Activated CD4-positive, alpha-beta T cell treated with anti-CD3 and anti-CD28 coated beads, Interleukin-2, amount 50 U/mL, for 24 hours (primary cell): ENCODE results near the gene SUCNR1.
"Not testable (repeated sequence)": the region's sequence is repeated elsewhere in the genome, so short reads cannot be mapped to it uniquely, and the experiment has no call there.

Experiments used
- DNase-seq, 2 donors: peaks; one replicate each; pipeline ENCODE4 v3.0.0-alpha.2; 2020; ENCODE audit warnings: low read depth in 1 of 2, low spot score in 1 of 2

Gene SUCNR1

DNA sequence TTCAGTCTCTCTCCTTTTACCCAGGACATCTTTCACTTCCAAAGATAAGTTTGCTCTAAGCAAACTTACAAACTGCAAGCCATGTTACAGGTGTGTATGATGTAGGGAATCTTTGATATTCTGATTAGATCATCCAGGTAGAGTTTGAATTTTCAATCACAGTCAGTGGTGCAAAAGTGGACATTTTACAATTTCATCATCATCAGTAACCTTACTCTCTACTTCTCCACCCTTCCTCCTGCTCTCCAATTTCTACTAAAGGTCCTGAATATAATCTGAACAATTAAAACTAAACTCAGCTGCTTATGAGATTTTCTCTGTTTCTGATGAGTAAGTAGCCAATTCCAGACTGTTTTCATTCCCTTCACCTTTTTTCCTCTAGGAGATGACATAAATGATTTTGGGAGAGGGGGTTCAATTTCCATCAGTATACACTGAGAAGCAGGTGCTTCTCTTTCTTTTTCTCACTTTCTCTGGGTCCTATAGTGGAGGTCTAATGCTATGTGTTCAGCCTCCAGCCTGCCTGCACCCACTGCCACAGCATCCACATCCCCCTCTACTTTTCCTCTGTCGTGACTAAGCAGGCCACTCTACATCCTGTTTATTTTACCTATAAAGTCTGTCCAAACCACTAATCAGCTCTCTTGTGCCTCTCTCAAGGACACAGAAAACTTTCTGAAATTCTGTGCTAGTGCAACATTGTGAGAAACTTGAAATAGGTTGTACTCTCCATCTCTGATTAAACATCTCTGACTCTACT, 27.6 kb downstream of the SUCNR1 start:
- no peak for DNase-seq

DNA sequence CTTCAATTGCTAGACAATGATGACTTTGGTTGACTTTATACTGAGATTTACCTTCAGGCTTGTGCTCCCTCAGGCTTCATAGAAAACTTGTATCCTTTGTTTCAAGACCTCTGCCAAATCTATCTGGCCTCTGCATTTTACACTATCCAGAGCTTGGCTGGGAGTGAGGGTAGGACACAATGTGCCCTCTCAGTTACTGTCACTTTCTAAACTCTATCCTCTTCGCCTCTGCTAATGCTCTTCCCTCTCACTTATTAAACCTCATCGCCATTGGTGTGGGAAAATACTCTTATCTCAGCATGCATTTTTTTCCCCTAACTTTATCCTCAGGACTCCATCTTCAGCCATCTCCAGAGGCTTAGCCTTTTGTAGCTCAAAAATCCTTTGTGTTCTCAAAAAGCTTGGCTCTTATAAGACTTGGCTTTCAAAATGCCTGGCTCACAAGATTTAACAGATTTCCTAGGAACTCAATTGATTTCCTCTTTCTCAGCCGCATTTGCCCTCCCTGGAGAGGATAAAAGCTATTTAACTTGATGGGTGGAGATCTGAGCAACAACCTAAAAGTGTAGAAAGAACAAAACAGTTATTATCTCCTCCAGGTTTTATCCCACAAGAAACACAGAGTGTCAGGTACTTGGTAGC, 28.3 kb downstream of the SUCNR1 start:
- no peak for DNase-seq

GRCh38 chr3:151903501-151903991, 30.1 kb downstream of the SUCNR1 start:
- DNase-seq, result no peak

DNA sequence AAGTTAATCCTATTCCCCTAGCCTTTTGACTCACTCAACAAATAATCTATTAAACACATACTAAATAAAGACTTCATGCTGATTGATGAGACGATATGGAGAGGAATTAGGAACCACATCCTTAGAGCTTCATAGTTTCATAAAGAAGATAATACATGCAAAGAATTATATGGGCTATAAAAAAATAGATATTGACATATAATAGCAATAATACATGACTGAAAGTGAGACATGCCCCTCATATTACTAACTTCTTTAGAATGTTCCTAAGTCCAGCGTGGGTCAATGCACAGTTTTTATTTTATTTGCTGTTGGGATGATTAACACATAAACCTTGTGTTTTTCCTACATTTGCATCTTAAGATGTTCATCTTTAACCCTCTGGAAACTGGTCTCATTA, 32.2 kb downstream of the SUCNR1 start:
- DNase-seq, result no peak

DNA sequence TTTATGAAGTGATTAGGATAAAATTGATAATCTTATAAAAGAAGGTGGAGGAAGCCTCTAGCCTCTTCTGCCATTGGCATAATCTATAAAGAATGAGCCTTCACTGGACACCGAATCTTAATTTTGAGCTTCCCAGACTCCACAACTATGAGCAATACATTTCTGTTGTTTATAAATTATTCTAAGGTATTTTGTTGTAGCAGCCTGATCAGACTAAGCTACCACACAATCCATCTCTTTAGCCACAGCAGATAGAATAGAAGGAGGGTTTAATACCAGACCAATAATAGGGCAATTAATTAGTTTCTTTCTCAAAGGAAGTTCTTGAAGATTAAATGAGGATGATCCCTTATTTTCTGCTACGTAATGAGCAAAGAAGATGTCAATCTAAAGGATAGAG, 33.3 kb downstream of the SUCNR1 start:
- DNase-seq, result no peak

DNA sequence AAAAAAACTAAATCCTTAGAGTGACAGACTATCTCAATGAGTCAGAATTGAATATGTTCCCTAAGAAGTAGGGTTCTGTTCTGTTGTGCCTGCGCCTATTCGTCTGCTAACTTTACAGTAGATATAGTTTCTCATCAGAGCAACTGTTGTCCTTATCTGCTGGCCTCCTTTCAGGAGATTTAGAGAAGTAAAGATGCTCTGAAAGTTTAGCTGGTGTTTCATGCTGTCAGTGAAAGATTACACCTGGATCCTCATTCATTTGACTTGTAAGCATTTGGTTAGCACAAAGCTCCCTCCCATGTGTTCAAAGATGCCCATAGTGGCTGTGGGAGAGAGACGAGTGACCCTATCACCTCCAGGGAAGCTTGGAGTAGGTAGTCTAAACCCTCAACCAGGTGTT, 35.0 kb downstream of the SUCNR1 start:
- DNase-seq, result no peak

- DNase-seq, result no peak
These were observed 36.4 kb downstream of the SUCNR1 start for GRCh38 chr3:151909681-151910405.

GRCh38 chr3:151911462-151911861, 38.0 kb downstream of the SUCNR1 start:
- no peak for DNase-seq

- no peak for DNase-seq
These were observed 38.6 kb downstream of the SUCNR1 start for GRCh38 chr3:151912028-151912427.

GRCh38 chr3:151916781-151917180, 43.3 kb downstream of the SUCNR1 start:
- DNase-seq, result no peak

DNA sequence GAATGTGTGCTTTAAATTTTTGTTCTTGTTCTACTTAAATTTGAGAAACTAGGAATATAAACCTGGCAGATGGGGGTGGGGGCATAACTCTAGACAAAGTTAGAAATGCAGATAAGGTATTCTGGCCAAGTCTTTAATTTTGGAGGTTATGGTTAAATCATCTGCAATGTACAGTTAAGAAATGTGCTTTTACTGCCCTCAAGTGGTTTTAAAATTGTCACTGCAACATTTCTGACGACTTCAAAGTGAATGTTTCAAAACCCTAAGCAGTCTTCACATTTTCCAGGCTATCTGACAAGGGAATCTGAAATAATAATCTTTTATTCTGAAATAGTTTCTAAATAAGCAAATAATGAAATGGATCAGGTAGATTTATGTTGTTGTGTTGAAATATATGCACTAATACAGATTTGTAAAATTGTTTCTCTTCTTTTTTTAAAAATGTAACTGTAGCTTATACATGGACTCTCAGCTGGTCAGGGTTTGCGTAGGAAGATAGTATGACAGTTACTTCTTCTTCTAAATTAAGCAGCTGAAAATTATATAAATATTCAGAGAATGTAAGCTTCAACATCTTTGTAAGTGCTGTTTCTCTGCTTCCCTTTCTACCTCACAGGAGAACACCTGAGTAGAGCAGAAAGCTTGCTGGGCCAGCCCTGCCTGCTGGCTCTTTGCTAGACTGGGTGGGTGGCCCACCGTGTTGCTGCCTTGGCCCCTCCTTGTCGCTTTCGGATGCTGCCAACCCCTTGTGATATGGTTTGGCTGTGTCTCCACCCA, 45.0 kb downstream of the SUCNR1 start:
- DNase-seq, result no peak

GRCh38 chr3:151919030-151919328, 45.5 kb downstream of the SUCNR1 start:
- DNase-seq, result no peak

DNA sequence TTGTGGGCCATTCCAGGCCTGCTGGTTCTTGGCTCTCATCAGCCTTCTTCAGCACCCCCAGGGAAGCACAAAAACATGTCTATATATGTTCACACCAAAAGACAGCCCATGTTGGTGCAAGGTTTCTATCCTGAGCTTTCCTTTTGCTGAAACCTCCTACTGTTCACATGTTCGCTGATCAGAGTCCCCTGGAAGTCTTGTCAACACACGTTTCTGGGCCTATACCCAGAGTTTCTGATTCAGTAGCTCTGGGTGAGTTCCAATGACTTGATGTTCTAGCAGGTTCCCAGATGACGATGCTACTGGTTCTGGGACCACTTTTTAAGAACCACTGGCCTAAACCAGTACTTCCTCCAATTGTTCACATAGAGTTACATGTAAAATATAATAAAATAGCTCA, 46.0 kb downstream of the SUCNR1 start:
- no peak for DNase-seq

- no peak for DNase-seq
These were observed 50.5 kb downstream of the SUCNR1 start for GRCh38 chr3:151923901-151924300.

DNA sequence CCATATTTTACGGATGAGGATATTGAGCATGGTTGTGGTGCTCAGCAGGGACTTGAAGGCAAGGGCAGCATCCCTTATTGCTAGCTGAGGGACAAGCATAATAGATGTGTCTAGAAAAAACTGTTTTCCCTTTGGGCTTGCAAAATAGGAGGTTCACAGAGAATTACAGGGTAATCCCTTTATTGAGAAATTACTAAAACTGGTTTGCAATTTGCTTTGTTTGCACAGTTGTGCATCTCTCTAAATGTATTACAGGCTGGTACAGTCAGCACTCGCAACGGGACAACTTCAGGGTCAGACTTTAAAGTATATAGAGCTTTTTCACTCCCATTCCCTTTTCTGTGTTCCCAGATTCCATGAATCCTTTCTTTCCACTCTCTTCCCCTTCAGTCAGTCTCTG, 51.3 kb downstream of the SUCNR1 start:
- no peak for DNase-seq

DNA sequence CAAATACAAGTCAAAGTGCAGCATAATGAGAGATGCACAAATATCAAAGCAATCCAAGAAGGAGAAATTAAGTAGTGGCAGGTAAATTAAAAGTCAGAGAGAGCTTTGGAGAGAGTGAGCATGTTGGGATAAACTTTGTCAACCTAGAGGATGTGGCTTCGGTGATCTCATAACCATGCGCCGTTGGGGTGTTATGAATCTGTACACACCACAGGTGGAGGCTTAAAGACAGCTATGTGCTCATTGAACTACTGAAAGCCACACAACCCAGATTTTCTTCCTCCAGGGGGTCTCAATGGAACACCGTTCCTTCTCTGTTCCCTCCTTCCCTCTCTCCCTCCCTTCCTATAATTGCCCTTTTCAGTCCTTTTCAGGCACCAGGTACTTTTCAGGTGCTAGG, 52.0 kb downstream of the SUCNR1 start:
- no peak for DNase-seq

- no peak for DNase-seq
These were observed 52.4 kb downstream of the SUCNR1 start for GRCh38 chr3:151925876-151926275.

DNA sequence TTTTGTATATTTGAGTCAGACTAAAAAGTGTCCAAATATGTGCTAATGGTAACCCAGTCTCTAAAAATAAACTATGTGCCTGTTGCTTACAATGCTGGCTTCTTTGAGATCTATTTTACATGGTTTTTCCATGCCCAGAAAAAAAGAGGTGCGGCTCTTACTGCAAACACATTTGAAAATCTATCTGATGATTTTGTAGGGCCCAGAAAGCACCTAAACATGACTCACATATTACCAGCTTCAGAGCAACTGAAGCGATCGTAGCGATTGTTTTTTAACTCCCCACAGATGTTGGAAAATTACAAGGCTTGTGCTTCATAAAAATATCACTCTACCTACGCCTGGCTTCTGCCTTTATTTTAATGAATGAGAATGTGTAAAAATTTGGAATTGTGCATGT, 53.5 kb downstream of the SUCNR1 start:
- no peak for DNase-seq

DNA sequence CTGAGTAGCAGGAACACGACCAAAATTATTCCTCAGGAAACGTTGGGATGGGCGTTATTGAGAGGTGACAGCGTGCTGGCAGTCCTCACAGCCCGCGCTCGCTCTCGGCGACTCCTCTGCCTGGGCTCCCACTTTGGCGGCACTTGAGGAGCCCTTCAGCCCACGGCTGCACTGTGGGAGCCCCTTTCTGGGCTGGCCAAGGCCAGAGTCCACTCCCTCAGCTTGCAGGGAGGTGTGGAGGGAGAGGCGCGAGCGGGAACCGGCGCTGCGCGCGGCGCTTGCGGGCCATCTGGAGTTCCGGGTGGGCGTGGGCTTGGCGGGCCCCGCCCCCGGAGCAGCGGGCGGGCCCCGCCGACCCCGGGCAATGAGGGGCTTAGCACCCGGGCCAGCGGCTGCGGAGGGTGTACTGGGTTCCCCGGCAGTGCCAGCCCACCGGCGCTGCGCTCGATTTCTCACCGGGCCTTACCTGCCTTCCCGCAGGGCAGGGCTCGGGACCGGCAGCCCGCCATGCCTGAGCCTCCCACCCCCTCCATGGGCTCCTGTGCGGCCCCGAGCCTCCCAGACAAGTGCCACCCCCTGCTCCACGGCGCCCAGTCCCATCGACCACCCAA, 54.6 kb downstream of the SUCNR1 start:
- not testable (repeated sequence) for DNase-seq

GRCh38 chr3:151931171-151931570, 57.7 kb downstream of the SUCNR1 start:
- DNase-seq, result no peak

DNA sequence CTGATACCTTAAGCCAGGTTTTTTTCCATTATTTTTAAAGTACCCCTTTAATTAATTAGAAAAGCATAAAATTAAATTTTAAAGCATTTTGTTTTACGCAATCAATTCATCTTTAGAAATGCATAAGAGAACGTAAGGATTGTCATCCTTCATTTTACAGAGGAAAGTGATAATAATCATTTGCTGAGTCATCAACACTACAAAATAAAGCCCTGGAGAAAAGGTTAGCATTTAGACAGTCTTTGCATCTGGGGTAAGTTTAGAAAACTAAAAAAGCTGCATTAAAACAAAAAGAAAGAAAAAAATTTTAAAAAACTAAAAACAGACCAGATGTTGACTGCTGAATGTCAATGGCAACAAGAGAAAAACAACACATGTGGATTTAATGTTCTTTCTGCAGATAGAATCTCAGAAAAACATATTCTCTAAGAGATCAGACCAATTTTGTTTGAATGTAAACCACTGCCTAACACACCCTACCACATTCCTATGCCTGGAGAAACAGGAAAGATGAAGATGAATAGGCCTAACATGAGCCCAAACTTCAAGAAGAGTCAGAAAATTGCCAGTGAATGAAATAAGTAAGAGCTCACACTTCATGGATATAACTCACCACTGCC, 59.9 kb downstream of the SUCNR1 start:
- no peak for DNase-seq
